ENCODE data around the gene CYP2A6. TPM values are rescaled to one million over a fixed set of nuclear protein-coding genes. Genes with fewer than 3 reads are reported as not detected.
A peak's percentile ranks its signal among the peaks of the same experiment; 100 is the strongest.
"Not testable (repeated sequence)": the region's sequence is repeated elsewhere in the genome, so short reads cannot be mapped to it uniquely, and the experiment has no call there.

The CYP2A6 gene
- polyA plus RNA-seq, 4 donors = 0.04 to 0.18 TPM; not detected in 2

DNA sequence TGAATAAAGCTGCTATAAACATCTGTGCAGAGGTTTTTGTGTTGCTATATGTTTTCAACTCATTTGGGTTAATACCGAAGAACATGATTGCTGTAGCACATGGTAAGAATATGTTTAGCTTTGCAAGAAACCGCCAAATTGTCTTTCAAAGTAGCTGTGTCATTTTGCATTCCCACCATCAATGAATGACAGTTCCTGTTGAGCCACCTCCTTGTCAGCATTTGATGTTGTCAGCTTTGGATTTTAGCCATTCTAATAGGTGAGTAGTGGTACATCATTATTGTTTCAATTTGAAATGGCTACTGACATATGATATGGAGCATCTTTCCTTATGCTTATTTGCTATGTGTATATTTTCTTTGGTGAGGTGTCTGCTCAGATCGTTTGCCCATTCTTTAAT is 8.2 kb downstream of the CYP2A6 start:
- H3K36me3 ChIP-seq (ENCODE audit: control insufficient read depth in 3 of 3, insufficient read depth in 2 of 3, low read depth in 1 of 3, low read length in 3 of 3); FAIRE-seq; DNase-seq; H3K4me3 ChIP-seq (ENCODE audit: low read depth in 1 of 3, low read length in 3 of 3); H3K4me1 ChIP-seq (ENCODE audit: control insufficient read depth in 3 of 3, insufficient read depth in 2 of 3, low read depth in 1 of 3, low read length in 2 of 3); H3K27ac ChIP-seq (ENCODE audit: low read depth in 1 of 3, low read length in 2 of 3); H3K9me3 ChIP-seq (ENCODE audit: control insufficient read depth in 2 of 2, insufficient read depth in 1 of 2, low read depth in 1 of 2, low read length in 1 of 2); H3K27me3 ChIP-seq (ENCODE audit: control insufficient read depth in 3 of 3, insufficient read depth in 3 of 3, low read length in 3 of 3): not testable (repeated sequence)
- WGBS, 3 donors = 90 to 95% (median 94%) methylated on average over 2 to 3 of the region's 3 CpGs

GRCh38 chr19:40838477-40838876 is 11.8 kb downstream of the CYP2A6 start:
- H3K4me3 ChIP-seq (ENCODE audit: low read depth in 1 of 3, low read length in 3 of 3); H3K27ac ChIP-seq (ENCODE audit: low read depth in 1 of 3, low read length in 2 of 3); H3K9me3 ChIP-seq (ENCODE audit: control insufficient read depth in 2 of 2, insufficient read depth in 1 of 2, low read depth in 1 of 2, low read length in 1 of 2); H3K36me3 ChIP-seq (ENCODE audit: control insufficient read depth in 3 of 3, insufficient read depth in 2 of 3, low read depth in 1 of 3, low read length in 3 of 3); H3K27me3 ChIP-seq (ENCODE audit: control insufficient read depth in 3 of 3, insufficient read depth in 3 of 3, low read length in 3 of 3); DNase-seq; H3K4me1 ChIP-seq (ENCODE audit: control insufficient read depth in 3 of 3, insufficient read depth in 2 of 3, low read depth in 1 of 3, low read length in 2 of 3); FAIRE-seq: not testable (repeated sequence)
- 83 to 91% (median 83%) methylated on average over 1 of the region's 1 CpG for WGBS, 3 donors

- 81 to 87% (median 87%) methylated on average over 6 of the region's 6 CpGs for WGBS, 3 donors
- no peak for FAIRE-seq
These were observed 13.4 kb downstream of the CYP2A6 start for GRCh38 chr19:40836754-40837429.

DNA sequence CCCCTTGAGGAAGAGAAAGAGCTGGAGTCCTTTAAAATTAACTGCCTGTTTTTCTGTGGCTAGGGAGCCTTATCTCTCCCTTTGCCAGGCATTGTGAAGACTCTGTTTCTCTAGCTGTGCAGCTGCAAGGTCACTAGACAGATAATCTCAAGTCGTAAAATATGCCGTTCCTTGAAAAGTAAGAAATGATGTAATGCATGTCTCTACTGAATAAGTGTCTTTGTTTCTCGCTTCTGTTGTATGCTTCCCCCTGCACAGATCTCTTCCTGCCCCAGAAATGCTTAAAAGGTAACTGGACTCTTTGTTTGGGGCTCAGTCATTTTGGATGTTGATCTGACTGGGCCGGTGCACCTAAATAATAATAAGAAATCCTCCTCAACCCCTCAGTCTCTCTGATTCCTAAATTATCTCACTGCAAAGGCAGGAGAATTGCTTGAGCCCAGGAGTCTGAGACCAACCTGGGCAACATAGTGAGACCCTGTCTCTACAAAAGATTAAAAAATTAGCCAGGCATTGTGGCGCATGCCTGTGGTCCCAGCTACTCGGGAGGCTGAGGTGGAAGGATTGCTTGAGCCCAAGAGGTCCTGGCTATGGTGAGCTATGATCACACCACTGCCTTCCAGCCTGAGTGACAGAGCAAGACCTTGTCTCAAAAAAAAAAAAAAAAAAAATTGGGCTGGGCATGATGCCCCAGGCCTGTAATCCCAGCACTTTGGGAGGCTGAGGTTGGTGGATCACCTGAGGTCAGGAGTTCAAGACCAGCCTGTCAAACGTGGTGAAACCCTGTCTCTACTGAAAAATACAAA is 16.3 kb downstream of the CYP2A6 start:
- peak in 1 of 2 donors; percentile 48 for DNase-seq
- FAIRE-seq; H3K27me3 ChIP-seq (ENCODE audit: control insufficient read depth in 3 of 3, insufficient read depth in 3 of 3, low read length in 3 of 3); H3K9me3 ChIP-seq (ENCODE audit: control insufficient read depth in 2 of 2, insufficient read depth in 1 of 2, low read depth in 1 of 2, low read length in 1 of 2); H3K4me3 ChIP-seq (ENCODE audit: low read depth in 1 of 3, low read length in 3 of 3); H3K36me3 ChIP-seq (ENCODE audit: control insufficient read depth in 3 of 3, insufficient read depth in 2 of 3, low read depth in 1 of 3, low read length in 3 of 3): not testable (repeated sequence)
- 31 to 45% (median 37%) methylated on average over 7 of the region's 7 CpGs for WGBS, 3 donors
- Histone ChIP-seq H3K4me1 (ENCODE audit: control insufficient read depth in 3 of 3, insufficient read depth in 2 of 3, low read depth in 1 of 3, low read length in 2 of 3) (peaks cover 0 to 34% (median 0%) of the 10 kb centered on the region in 3 donors), H3K27ac (ENCODE audit: low read depth in 1 of 3, low read length in 2 of 3) (peak overlapping the region in 1 of 3 donors; percentile 86)

More at GRCh38 chr19:40836754-40837429, 13.4 kb downstream of the CYP2A6 start:
- H3K9me3 ChIP-seq (ENCODE audit: control insufficient read depth in 2 of 2, insufficient read depth in 1 of 2, low read depth in 1 of 2, low read length in 1 of 2) = no peaks in the 10 kb centered on the region
- no peak overlapping the region for H3K4me3 ChIP-seq (ENCODE audit: low read depth in 1 of 3, low read length in 3 of 3)
- H3K27me3 ChIP-seq (ENCODE audit: control insufficient read depth in 3 of 3, insufficient read depth in 3 of 3, low read length in 3 of 3) = no peaks in the 10 kb centered on the region
- H3K27ac ChIP-seq (ENCODE audit: low read depth in 1 of 3, low read length in 2 of 3) = no peak overlapping the region
- no peaks in the 10 kb centered on the region for H3K36me3 ChIP-seq (ENCODE audit: control insufficient read depth in 3 of 3, insufficient read depth in 2 of 3, low read depth in 1 of 3, low read length in 3 of 3)
- DNase-seq = no peak
- H3K4me1 ChIP-seq (ENCODE audit: control insufficient read depth in 3 of 3, insufficient read depth in 2 of 3, low read depth in 1 of 3, low read length in 2 of 3) = peaks cover 0 to 21% (median 0%) of the 10 kb centered on the region in 3 donors

DNA sequence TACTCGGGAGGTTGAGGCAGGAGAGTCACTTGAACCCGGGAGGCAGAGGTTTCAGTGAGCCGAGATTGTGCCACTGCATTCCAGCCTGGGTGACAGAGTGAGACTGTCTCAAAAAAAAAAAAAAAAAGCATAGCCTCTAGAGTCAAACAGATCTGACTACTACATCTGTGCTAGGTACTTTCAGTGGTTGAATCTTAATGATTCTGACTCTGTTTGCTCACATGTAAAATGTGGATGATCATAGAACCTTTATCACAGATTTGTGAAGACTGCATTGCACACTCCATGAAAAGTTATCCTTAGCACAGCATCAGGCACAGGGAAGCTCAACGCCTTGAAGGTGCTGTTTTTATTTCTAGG is 17.8 kb downstream of the CYP2A6 start:
- 45 to 71% (median 64%) methylated on average over 4 of the region's 4 CpGs for WGBS, 3 donors
- Histone ChIP-seq H3K27ac (ENCODE audit: low read depth in 1 of 3, low read length in 2 of 3) (peak overlapping the region in 1 of 3 donors; percentile 78), H3K4me1 (ENCODE audit: control insufficient read depth in 3 of 3, insufficient read depth in 2 of 3, low read depth in 1 of 3, low read length in 2 of 3) (peaks cover 0 to 34% (median 0%) of the 10 kb centered on the region in 3 donors)
- not testable (repeated sequence) for H3K36me3 ChIP-seq (ENCODE audit: control insufficient read depth in 3 of 3, insufficient read depth in 2 of 3, low read depth in 1 of 3, low read length in 3 of 3); H3K27me3 ChIP-seq (ENCODE audit: control insufficient read depth in 3 of 3, insufficient read depth in 3 of 3, low read length in 3 of 3); H3K9me3 ChIP-seq (ENCODE audit: control insufficient read depth in 2 of 2, insufficient read depth in 1 of 2, low read depth in 1 of 2, low read length in 1 of 2); FAIRE-seq; DNase-seq; H3K4me3 ChIP-seq (ENCODE audit: low read depth in 1 of 3, low read length in 3 of 3)

DNA sequence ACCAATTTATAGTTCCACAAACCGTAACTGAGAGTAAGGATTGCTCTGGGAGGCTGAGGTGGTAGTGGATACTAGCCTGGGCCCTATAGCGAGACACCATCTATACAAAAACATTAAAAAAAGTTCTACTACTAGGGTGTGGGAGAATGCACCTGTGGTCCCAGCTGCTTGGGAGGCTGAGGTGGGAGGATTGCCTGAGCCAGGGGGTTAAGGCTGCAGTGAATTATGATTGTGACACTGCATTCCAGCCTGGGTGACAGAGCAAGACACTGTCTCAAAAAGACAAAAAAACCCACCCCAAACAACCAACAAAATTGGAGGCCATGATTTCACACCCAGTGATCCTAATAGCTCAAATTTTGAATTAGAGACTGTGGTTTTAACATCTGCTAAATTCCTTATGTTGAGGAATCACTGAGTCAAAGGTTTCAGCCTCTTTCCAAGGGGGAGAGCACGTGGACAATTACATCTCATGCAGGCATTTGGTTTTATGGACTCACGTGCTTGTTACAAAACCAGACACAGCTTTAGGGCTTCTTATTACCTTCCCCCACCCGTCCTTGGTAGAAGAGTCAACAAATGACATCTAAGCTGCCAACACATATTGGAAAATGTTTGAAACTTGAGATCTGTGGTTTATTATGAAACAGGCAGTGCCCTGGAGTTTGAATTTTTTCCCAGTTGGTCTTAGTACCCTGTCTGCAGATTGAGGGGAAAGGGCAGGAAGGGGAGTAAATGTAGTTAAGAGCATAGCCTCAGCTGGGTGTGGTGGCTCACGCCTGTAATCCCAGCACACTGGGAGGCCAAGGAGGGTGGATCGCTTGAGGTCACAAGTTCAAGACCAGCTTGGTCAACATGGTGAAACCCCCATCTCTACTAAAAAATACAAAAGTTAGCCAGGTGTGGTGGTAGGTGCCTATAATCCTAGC is 18.5 kb downstream of the CYP2A6 start:
- H3K4me1 ChIP-seq (ENCODE audit: control insufficient read depth in 3 of 3, insufficient read depth in 2 of 3, low read depth in 1 of 3, low read length in 2 of 3) = peaks cover 0 to 34% (median 0%) of the 10 kb centered on the region in 3 donors
- H3K27ac ChIP-seq (ENCODE audit: low read depth in 1 of 3, low read length in 2 of 3) = peak overlapping the region in 1 of 3 donors; percentile 78
- FAIRE-seq = no peak
- DNase-seq = peak; percentile 38 to 94
- no peaks in the 10 kb centered on the region for H3K9me3 ChIP-seq (ENCODE audit: control insufficient read depth in 2 of 2, insufficient read depth in 1 of 2, low read depth in 1 of 2, low read length in 1 of 2)
- H3K27me3 ChIP-seq (ENCODE audit: control insufficient read depth in 3 of 3, insufficient read depth in 3 of 3, low read length in 3 of 3) = no peaks in the 10 kb centered on the region
- H3K36me3 ChIP-seq (ENCODE audit: control insufficient read depth in 3 of 3, insufficient read depth in 2 of 3, low read depth in 1 of 3, low read length in 3 of 3) = peaks cover 0 to 11% (median 2%) of the 10 kb centered on the region in 3 donors
- WGBS, 3 donors = 37 to 63% (median 47%) methylated on average over 7 of the region's 7 CpGs
- no peak overlapping the region for H3K4me3 ChIP-seq (ENCODE audit: low read depth in 1 of 3, low read length in 3 of 3)

- Histone ChIP-seq H3K36me3 (ENCODE audit: control insufficient read depth in 3 of 3, insufficient read depth in 2 of 3, low read depth in 1 of 3, low read length in 3 of 3) (peaks cover 0 to 14% (median 2%) of the 10 kb centered on the region in 3 donors), H3K4me1 (ENCODE audit: control insufficient read depth in 3 of 3, insufficient read depth in 2 of 3, low read depth in 1 of 3, low read length in 2 of 3) (peaks cover 0 to 34% (median 0%) of the 10 kb centered on the region in 3 donors), H3K27ac (ENCODE audit: low read depth in 1 of 3, low read length in 2 of 3) (peak overlapping the region in 1 of 3 donors; percentile 78)
- not testable (repeated sequence) for DNase-seq; H3K27me3 ChIP-seq (ENCODE audit: control insufficient read depth in 3 of 3, insufficient read depth in 3 of 3, low read length in 3 of 3); H3K9me3 ChIP-seq (ENCODE audit: control insufficient read depth in 2 of 2, insufficient read depth in 1 of 2, low read depth in 1 of 2, low read length in 1 of 2); H3K4me3 ChIP-seq (ENCODE audit: low read depth in 1 of 3, low read length in 3 of 3); FAIRE-seq
- WGBS, 3 donors = 95 to 99% (median 96%) methylated on average over 13 to 16 of the region's 16 CpGs
These were observed 19.5 kb downstream of the CYP2A6 start for GRCh38 chr19:40830741-40831140.

DNA sequence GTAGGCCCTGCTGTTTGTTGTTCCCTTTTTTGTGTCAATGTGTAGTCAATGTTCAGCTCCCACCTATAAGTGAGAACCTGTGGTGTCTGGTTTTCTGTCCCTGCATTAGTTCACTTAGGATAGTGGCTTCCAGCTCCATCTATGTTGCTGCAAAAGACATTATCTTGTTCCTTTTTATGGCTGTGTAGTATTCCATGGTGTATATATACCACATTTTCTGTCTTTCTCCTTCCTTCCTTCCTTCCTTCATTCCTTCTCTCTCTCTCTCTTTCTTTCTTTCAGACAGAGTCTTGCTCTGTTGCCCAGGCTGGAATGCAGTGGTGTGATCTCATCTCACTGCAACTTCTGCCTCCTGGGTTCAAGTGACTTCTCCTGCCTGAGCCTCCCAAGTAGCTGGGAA is 21.0 kb downstream of the CYP2A6 start:
- Histone ChIP-seq H3K27ac (ENCODE audit: low read depth in 1 of 3, low read length in 2 of 3) (no peak overlapping the region), H3K4me1 (ENCODE audit: control insufficient read depth in 3 of 3, insufficient read depth in 2 of 3, low read depth in 1 of 3, low read length in 2 of 3) (peaks cover 0 to 32% (median 0%) of the 10 kb centered on the region in 3 donors), H3K4me3 (ENCODE audit: low read depth in 1 of 3, low read length in 3 of 3) (no peak overlapping the region), H3K9me3 (ENCODE audit: control insufficient read depth in 2 of 2, insufficient read depth in 1 of 2, low read depth in 1 of 2, low read length in 1 of 2) (no peaks in the 10 kb centered on the region), H3K27me3 (ENCODE audit: control insufficient read depth in 3 of 3, insufficient read depth in 3 of 3, low read length in 3 of 3) (no peaks in the 10 kb centered on the region), H3K36me3 (ENCODE audit: control insufficient read depth in 3 of 3, insufficient read depth in 2 of 3, low read depth in 1 of 3, low read length in 3 of 3) (peaks cover 0 to 14% (median 2%) of the 10 kb centered on the region in 3 donors)
- FAIRE-seq (no peak), DNase-seq (no peak)

All from small intestine (tissue), 7 donors.